Hematopoietic multipotent progenitor cell treated with erythropoietin and hydrocortisone succinate and interleukin-3 and kit ligand, for 15 days (in vitro differentiated cells): ENCODE results near the gene TBCCD1.

Experiments
- DNase-seq: peaks from one replicate; pipeline ENCODE4 v3.0.0-alpha.2; 2015; ENCODE audit warnings: low spot score

The TBCCD1 gene, protein sequence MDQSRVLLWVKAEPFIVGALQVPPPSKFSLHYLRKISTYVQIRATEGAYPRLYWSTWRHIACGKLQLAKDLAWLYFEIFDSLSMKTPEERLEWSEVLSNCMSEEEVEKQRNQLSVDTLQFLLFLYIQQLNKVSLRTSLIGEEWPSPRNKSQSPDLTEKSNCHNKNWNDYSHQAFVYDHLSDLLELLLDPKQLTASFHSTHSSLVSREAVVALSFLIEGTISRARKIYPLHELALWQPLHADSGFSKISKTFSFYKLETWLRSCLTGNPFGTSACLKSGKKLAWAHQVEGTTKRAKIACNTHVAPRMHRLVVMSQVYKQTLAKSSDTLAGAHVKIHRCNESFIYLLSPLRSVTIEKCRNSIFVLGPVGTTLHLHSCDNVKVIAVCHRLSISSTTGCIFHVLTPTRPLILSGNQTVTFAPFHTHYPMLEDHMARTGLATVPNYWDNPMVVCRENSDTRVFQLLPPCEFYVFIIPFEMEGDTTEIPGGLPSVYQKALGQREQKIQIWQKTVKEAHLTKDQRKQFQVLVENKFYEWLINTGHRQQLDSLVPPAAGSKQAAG

DNA sequence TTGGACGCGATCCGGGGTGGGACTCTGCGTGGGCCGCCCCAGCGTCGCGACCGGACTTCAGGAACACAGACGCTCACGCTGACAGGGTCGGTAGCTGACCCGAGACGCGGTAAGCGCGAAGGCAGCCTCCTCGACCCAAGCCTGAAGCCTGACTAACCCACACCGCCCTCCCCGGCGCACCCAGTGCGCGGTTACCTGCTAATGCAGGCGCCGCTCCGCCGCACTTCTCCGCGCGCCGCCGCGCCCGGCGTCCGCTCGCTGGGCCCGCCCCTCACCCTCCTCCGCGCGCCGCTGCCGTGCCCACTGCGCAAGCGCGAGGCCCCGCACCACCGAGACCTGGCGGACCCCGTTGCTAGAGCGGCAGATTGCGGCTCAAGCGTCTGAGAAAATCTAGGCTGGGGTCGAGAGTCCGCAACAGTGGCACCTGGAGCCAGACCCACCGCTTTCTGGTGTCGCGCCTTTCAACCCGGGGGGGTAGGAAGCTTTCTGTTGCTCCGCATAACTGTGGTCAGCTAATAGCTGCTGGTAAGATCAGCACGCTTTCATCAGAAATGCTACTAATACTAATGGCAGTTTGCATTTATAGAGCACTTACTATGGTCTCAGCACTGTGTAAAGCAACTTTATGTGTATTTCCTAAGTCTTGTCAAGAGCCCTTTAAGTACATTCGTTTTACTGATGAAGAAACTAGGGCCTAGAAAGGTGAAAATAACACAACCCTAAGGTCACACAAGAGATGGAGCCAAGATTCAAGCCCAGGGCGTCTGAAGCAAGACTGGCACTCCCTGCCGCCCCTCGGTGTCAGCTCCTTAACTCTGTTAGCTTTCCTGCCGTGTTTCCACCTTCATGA, at the start of gene TBCCD1:
TBCCD1 (minus strand) TSS at position 268 of the 850 bp plus-strand sequence. CDS start 3,010 bp downstream, outside the sequence.
- DNase-seq: peak; percentile 89

DNA sequence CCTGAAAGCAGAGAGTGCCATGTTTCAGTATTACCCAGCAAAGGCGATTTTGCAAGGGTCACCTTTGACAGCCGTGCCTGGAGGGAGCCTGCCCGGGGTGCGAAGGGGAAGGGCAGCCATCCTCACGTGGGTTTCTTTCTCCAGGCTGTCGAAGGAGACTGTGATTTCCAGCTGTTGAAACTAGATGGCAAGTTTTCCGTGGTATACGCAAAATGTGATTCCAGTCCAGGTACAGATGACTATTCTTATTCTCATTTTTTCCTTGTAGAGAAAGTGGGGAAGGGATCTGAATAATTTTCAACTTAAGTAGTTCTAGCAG, 49.1 kb upstream of the TBCCD1 start:
- no peak for DNase-seq

- peak; percentile 74 for DNase-seq
These were observed 47.7 kb upstream of the TBCCD1 start for GRCh38 chr3:186614597-186615483.

- DNase-seq: no peak
These were observed 47.1 kb upstream of the TBCCD1 start for GRCh38 chr3:186614266-186614596.

DNA sequence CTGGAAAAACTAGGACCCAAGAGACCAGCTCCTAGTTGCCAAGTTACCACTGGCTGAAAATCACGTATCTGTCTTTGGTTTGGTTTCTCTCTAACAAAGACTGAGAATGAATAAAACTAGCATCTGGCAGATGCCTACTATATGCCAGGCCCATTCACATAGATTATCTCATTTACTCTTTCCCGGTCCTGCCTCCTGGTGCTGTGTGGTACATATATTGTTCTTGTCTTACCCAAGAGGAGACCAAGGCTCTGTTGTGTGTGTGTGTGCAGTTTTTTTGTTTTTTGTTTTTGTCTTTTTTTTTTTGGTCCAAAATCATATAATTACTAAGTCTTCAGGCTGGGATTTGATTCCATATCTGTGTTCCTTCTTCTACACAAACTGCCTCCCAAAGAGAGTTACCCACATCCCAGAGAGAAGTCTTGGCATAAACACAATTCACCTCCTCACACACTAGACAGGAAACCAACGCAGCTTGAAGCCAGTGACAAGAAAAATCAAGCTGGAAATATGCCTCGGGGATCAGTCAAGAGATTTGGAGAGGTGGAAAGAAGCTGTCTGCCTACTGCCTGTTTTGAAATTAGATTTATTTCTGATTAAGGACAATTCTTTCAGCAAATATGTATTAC, 46.6 kb upstream of the TBCCD1 start:
- DNase-seq: no peak

GRCh38 chr3:186612721-186613636, 45.8 kb upstream of the TBCCD1 start, which contains the start of gene AHSG:
TSS of gene AHSG (plus strand) at chr3:186613060. CDS start at chr3:186613142, 82 bp downstream.
- no peak for DNase-seq

- no peak for DNase-seq
These were observed 44.9 kb upstream of the TBCCD1 start for GRCh38 chr3:186612065-186612464.

GRCh38 chr3:186609247-186609868, 42.2 kb upstream of the TBCCD1 start:
- no peak for DNase-seq

GRCh38 chr3:186608624-186609215, 41.6 kb upstream of the TBCCD1 start:
- DNase-seq: no peak

DNA sequence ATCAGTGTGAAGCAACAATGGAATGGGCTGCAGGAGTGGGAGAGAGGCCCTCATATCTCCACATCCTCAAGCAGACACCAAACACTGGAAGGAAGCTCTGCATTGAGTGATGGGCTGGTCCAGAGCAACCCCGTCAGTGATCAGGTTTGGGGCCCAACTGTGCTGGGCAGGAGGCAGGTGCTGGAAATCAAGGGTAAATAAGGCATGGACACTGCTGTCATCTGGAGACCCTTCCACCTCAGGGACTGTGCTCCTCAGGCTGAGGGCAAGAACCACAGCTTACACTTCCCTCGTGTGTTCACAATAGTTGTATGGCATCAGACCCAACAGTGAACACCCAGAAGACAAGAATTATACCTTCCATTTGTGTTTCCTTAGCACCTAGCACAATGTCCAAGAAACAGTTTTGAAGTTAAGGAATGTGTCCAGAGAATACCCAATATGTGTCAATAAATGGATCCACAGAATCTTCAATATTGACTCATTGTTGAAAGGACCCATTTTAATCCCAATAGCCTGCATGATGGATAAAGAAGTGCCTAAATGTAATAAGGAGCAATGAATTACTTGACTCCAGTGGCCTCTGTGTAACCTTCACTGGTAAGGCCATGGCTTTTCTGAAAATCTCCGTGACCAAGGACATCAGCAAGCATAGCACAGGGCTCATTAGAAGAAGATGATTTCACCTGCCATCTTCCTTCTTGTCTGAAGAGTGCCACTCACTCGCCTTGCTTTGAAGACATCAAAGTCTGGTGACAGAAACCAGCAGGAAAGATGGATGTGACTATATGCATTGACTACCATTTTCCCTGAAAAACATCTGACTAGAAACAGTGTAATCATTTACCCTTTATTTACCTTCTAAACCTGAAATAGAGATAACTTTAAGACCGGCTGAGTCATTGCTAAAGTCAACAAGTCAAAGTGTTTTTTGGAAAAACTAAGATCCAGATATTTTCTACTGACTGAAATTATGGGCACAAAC, 38.7 kb upstream of the TBCCD1 start:
- DNase-seq: no peak

GRCh38 chr3:186605078-186605477, 37.9 kb upstream of the TBCCD1 start:
- no peak for DNase-seq

- no peak for DNase-seq
These were observed 36.0 kb upstream of the TBCCD1 start for GRCh38 chr3:186603159-186603558.

GRCh38 chr3:186600896-186601295, 33.8 kb upstream of the TBCCD1 start:
- no peak for DNase-seq

GRCh38 chr3:186599785-186600166, 32.6 kb upstream of the TBCCD1 start:
- DNase-seq: no peak

DNA sequence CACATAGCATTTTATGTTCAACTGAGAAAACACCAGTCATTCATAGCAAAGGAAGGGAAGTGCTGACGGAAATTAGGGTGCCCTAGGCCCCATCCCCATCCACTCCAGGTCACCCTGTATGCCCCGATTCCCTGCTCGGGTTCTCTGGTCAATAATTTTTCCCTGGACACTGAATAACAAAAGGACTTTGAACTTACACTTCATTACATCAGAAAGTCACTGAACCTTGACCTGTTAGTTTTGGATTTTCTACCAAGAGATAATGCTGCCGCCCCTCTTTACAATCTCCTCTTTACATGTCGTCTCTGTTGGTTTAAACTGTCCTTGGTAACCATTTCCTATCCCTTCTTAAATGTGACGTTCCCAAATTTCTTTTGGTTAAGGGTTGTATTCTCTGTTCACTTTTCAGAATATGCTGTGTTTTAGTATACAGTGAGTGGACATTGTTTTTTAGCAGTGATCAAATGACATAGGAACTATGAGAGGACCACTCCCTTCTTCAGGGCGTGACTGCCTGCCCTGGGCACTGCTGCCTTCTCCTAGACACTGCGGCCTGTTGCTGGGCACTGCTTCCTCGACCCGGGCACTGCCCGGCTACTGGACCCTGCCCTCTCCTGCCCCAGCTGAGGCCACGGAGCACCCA, 32.1 kb upstream of the TBCCD1 start:
- no peak for DNase-seq

GRCh38 chr3:186598794-186599141, 31.6 kb upstream of the TBCCD1 start:
- no peak for DNase-seq

GRCh38 chr3:186598108-186598784, 31.1 kb upstream of the TBCCD1 start:
- no peak for DNase-seq
